Measurements from ENCODE around the gene PLN. TPM values are rescaled to one million over a fixed set of nuclear protein-coding genes. Genes with fewer than 3 reads are reported as not detected.

PLN gene
- total RNA-seq, 5 donors from 2014 or later (not counting 1 experiment from before 2014, with no cell fraction given): 0.13 to 0.23 TPM; not detected in 3

GRCh38 chr6:118588626-118589025 lies 40.5 kb downstream of the PLN start:
- no peaks in the 10 kb centered on the region for H3K9me3 ChIP-seq
- ChIA-PET POLR2A (interaction anchor here in 1 of 2 donors (0.6 kb wide), 2 partner anchors 8 to 26 kb away, joined by 3 to 4 read pairs; no protein-coding TSS in a partner anchor), CTCF (interaction anchor here in 1 of 2 donors (0.6 kb wide), 1 partner anchor 177 kb away, joined by 3 read pairs; no protein-coding TSS in a partner anchor)
- H3K27me3 ChIP-seq (replicated peaks in 1 of 2; ENCODE audit: control insufficient read depth in 2 of 2, extremely low read depth in 1 of 2, insufficient read depth in 2 of 2, low read length in 1 of 2): no peaks in the 10 kb centered on the region
- ATAC-seq (replicated peaks in 1 of 4): no peak
- DNase-seq: no peak
- no peaks in the 10 kb centered on the region for H3K9me3 Mint-ChIP-seq
- H3K27me3 Mint-ChIP-seq: no peaks in the 10 kb centered on the region
- WGBS (ENCODE audit: insufficient coverage): 100% methylated on average over 2 of the region's 5 CpGs
- no peak overlapping the region for H3K4me3 ChIP-seq (ENCODE audit: control insufficient read depth in 1 of 2, extremely low read depth in 1 of 2, low read length in 1 of 2)
- H3K27ac Mint-ChIP-seq: peak overlapping the region in 1 of 2 donors; percentile 56
- H3K36me3 ChIP-seq (ENCODE audit: control insufficient read depth in 2 of 2, extremely low read depth in 1 of 2, insufficient read depth in 1 of 2, low read length in 1 of 2): peaks cover 7 to 33% of the 10 kb centered on the region in 2 donors
- no peak overlapping the region for H3K27ac ChIP-seq (ENCODE audit: low read length)
- peaks cover 60 to 80% (median 61%) of the 10 kb centered on the region in 3 donors for H3K4me1 Mint-ChIP-seq
- peaks cover 38% of the 10 kb centered on the region for H3K36me3 Mint-ChIP-seq
- no peak overlapping the region for H3K4me3 Mint-ChIP-seq
- H3K4me1 ChIP-seq (ENCODE audit: control insufficient read depth in 1 of 2, extremely low read depth in 1 of 2, insufficient read depth in 2 of 2, low read length in 2 of 2): no peaks in the 10 kb centered on the region

- H3K36me3 Mint-ChIP-seq: peaks cover 42% of the 10 kb centered on the region
- Histone ChIP-seq H3K27ac (ENCODE audit: low read length) (no peak overlapping the region), H3K4me1 (ENCODE audit: control insufficient read depth in 1 of 2, extremely low read depth in 1 of 2, insufficient read depth in 2 of 2, low read length in 2 of 2) (no peaks in the 10 kb centered on the region), H3K4me3 (ENCODE audit: control insufficient read depth in 1 of 2, extremely low read depth in 1 of 2, low read length in 1 of 2) (no peak overlapping the region), H3K27me3 (replicated peaks in 1 of 2; ENCODE audit: control insufficient read depth in 2 of 2, extremely low read depth in 1 of 2, insufficient read depth in 2 of 2, low read length in 1 of 2) (no peaks in the 10 kb centered on the region), H3K36me3 (ENCODE audit: control insufficient read depth in 2 of 2, extremely low read depth in 1 of 2, insufficient read depth in 1 of 2, low read length in 1 of 2) (peaks cover 7 to 33% of the 10 kb centered on the region in 2 donors), H3K9me3 (no peaks in the 10 kb centered on the region)
- 100% methylated on average over 1 of the region's 4 CpGs for WGBS (ENCODE audit: insufficient coverage)
- peak overlapping the region; percentile 16 to 56 for H3K27ac Mint-ChIP-seq
- CTCF ChIA-PET: interaction anchor here in 1 of 2 donors (0.6 kb wide), 1 partner anchor 177 kb away, joined by 3 read pairs; no protein-coding TSS in a partner anchor
- no peak overlapping the region for H3K4me3 Mint-ChIP-seq
- H3K4me1 Mint-ChIP-seq: peaks cover 65 to 84% (median 66%) of the 10 kb centered on the region in 3 donors
- H3K9me3 Mint-ChIP-seq: no peaks in the 10 kb centered on the region
- POLR2A ChIA-PET: interaction anchor here in 1 of 2 donors (0.6 kb wide), 1 partner anchor 26 kb away, joined by 4 read pairs; no protein-coding TSS in a partner anchor
- ATAC-seq (replicated peaks in 1 of 4) (no peak), DNase-seq (no peak)
- no peaks in the 10 kb centered on the region for H3K27me3 Mint-ChIP-seq
Observed at GRCh38 chr6:118589186-118589585, 41.1 kb downstream of the PLN start.

- Mint-ChIP-seq H3K27ac (peak overlapping the region in 1 of 2 donors; percentile 12), H3K4me1 (peaks cover 66 to 84% (median 66%) of the 10 kb centered on the region in 3 donors)
- H3K27me3 ChIP-seq (replicated peaks in 1 of 2; ENCODE audit: control insufficient read depth in 2 of 2, extremely low read depth in 1 of 2, insufficient read depth in 2 of 2, low read length in 1 of 2): no peaks in the 10 kb centered on the region
Observed at GRCh38 chr6:118589649-118590365, 41.7 kb downstream of the PLN start.

GRCh38 chr6:118591897-118592296 lies 43.8 kb downstream of the PLN start:
- no peak for ATAC-seq (replicated peaks in 1 of 4)
- H3K36me3 ChIP-seq (ENCODE audit: control insufficient read depth in 2 of 2, extremely low read depth in 1 of 2, insufficient read depth in 1 of 2, low read length in 1 of 2): peaks cover 0 to 22% of the 10 kb centered on the region in 2 donors
- H3K27ac ChIP-seq (ENCODE audit: low read length): no peak overlapping the region
- CTCF ChIA-PET: interaction anchor here (0.6 to 1.2 kb wide), 3 partner anchors 9 to 26 kb away, joined by 3 to 7 read pairs (median 5); no protein-coding TSS in a partner anchor
- Mint-ChIP-seq H3K4me3 (no peak overlapping the region), H3K36me3 (peaks cover 35% of the 10 kb centered on the region), H3K27me3 (no peaks in the 10 kb centered on the region), H3K27ac (peak overlapping the region in 1 of 2 donors; percentile 13), H3K9me3 (no peaks in the 10 kb centered on the region), H3K4me1 (peaks cover 58 to 77% (median 63%) of the 10 kb centered on the region in 3 donors)
- no peaks in the 10 kb centered on the region for H3K4me1 ChIP-seq (ENCODE audit: control insufficient read depth in 1 of 2, extremely low read depth in 1 of 2, insufficient read depth in 2 of 2, low read length in 2 of 2)
- POLR2A ChIA-PET: interaction anchor here in 1 of 2 donors (1.2 kb wide), 1 partner anchor 14 kb away, joined by 3 read pairs; no protein-coding TSS in a partner anchor
- H3K4me3 ChIP-seq (ENCODE audit: control insufficient read depth in 1 of 2, extremely low read depth in 1 of 2, low read length in 1 of 2): no peak overlapping the region
- WGBS (ENCODE audit: insufficient coverage): no CpG with 5 or more reads among the region's 3 CpGs
- no peaks in the 10 kb centered on the region for H3K27me3 ChIP-seq (replicated peaks in 1 of 2; ENCODE audit: control insufficient read depth in 2 of 2, extremely low read depth in 1 of 2, insufficient read depth in 2 of 2, low read length in 1 of 2)
- H3K9me3 ChIP-seq: no peaks in the 10 kb centered on the region
- no peak for DNase-seq

More at GRCh38 chr6:118589649-118590365, 41.7 kb downstream of the PLN start:
- Mint-ChIP-seq H3K36me3 (peaks cover 43% of the 10 kb centered on the region), H3K27me3 (no peaks in the 10 kb centered on the region), H3K9me3 (no peaks in the 10 kb centered on the region), H3K4me3 (no peak overlapping the region)
- ATAC-seq (replicated peaks in 1 of 4) (no peak), DNase-seq (no peak)
- H3K27ac ChIP-seq (ENCODE audit: low read length): no peak overlapping the region
- no peaks in the 10 kb centered on the region for H3K9me3 ChIP-seq
- WGBS (ENCODE audit: insufficient coverage): 82% methylated on average over 6 of the region's 6 CpGs
- H3K4me1 ChIP-seq (ENCODE audit: control insufficient read depth in 1 of 2, extremely low read depth in 1 of 2, insufficient read depth in 2 of 2, low read length in 2 of 2): no peaks in the 10 kb centered on the region
- ChIA-PET CTCF (no interaction called here), POLR2A (interaction anchor here in 1 of 2 donors (0.6 kb wide), 1 partner anchor 903 kb away, joined by 3 read pairs; no protein-coding TSS in a partner anchor)
- no peak overlapping the region for H3K4me3 ChIP-seq (ENCODE audit: control insufficient read depth in 1 of 2, extremely low read depth in 1 of 2, low read length in 1 of 2)
- peaks cover 4 to 31% of the 10 kb centered on the region in 2 donors for H3K36me3 ChIP-seq (ENCODE audit: control insufficient read depth in 2 of 2, extremely low read depth in 1 of 2, insufficient read depth in 1 of 2, low read length in 1 of 2)

GRCh38 chr6:118594877-118595276 lies 46.8 kb downstream of the PLN start:
- Mint-ChIP-seq H3K36me3 (peaks cover 38% of the 10 kb centered on the region), H3K27ac (no peak overlapping the region), H3K4me1 (peaks cover 60 to 67% (median 62%) of the 10 kb centered on the region in 3 donors), H3K4me3 (no peak overlapping the region), H3K9me3 (no peaks in the 10 kb centered on the region), H3K27me3 (no peaks in the 10 kb centered on the region)
- no peak overlapping the region for H3K4me3 ChIP-seq (ENCODE audit: control insufficient read depth in 1 of 2, extremely low read depth in 1 of 2, low read length in 1 of 2)
- no peak overlapping the region for H3K27ac ChIP-seq (ENCODE audit: low read length)
- no peak for ATAC-seq (replicated peaks in 1 of 4)
- CTCF ChIA-PET: no interaction called here
- POLR2A ChIA-PET: interaction anchor here in 1 of 2 donors (0.6 kb wide), 2 partner anchors 18 to 162 kb away, joined by 3 to 9 read pairs; no protein-coding TSS in a partner anchor
- peaks cover 0 to 14% of the 10 kb centered on the region in 2 donors for H3K36me3 ChIP-seq (ENCODE audit: control insufficient read depth in 2 of 2, extremely low read depth in 1 of 2, insufficient read depth in 1 of 2, low read length in 1 of 2)
- H3K4me1 ChIP-seq (ENCODE audit: control insufficient read depth in 1 of 2, extremely low read depth in 1 of 2, insufficient read depth in 2 of 2, low read length in 2 of 2): no peaks in the 10 kb centered on the region
- WGBS (ENCODE audit: insufficient coverage): no CpG with 5 or more reads among the region's 1 CpG
- H3K27me3 ChIP-seq (replicated peaks in 1 of 2; ENCODE audit: control insufficient read depth in 2 of 2, extremely low read depth in 1 of 2, insufficient read depth in 2 of 2, low read length in 1 of 2): no peaks in the 10 kb centered on the region
- no peaks in the 10 kb centered on the region for H3K9me3 ChIP-seq
- DNase-seq: no peak

GRCh38 chr6:118596774-118597320 lies 48.8 kb downstream of the PLN start:
- H3K9me3 Mint-ChIP-seq: no peaks in the 10 kb centered on the region
- H3K27me3 ChIP-seq (replicated peaks in 1 of 2; ENCODE audit: control insufficient read depth in 2 of 2, extremely low read depth in 1 of 2, insufficient read depth in 2 of 2, low read length in 1 of 2): no peaks in the 10 kb centered on the region
- no peaks in the 10 kb centered on the region for H3K4me1 ChIP-seq (ENCODE audit: control insufficient read depth in 1 of 2, extremely low read depth in 1 of 2, insufficient read depth in 2 of 2, low read length in 2 of 2)
- H3K27ac ChIP-seq (ENCODE audit: low read length): no peak overlapping the region
- H3K9me3 ChIP-seq: no peaks in the 10 kb centered on the region
- H3K4me1 Mint-ChIP-seq: peaks cover 53 to 60% (median 58%) of the 10 kb centered on the region in 3 donors
- ChIA-PET POLR2A (interaction anchor here in 1 of 2 donors (0.9 kb wide), 1 partner anchor 13 kb away, joined by 4 read pairs; no protein-coding TSS in a partner anchor), CTCF (interaction anchor here in 1 of 2 donors (1.0 kb wide), 1 partner anchor 9 kb away, joined by 3 read pairs; no protein-coding TSS in a partner anchor)
- H3K27me3 Mint-ChIP-seq: no peaks in the 10 kb centered on the region
- DNase-seq (no peak), ATAC-seq (replicated peaks in 1 of 4) (no peak)
- H3K4me3 ChIP-seq (ENCODE audit: control insufficient read depth in 1 of 2, extremely low read depth in 1 of 2, low read length in 1 of 2): no peak overlapping the region
- H3K36me3 Mint-ChIP-seq: peaks cover 40% of the 10 kb centered on the region
- H3K27ac Mint-ChIP-seq: peak overlapping the region; percentile 42 to 59
- 65% methylated on average over 2 of the region's 5 CpGs for WGBS (ENCODE audit: insufficient coverage)
- H3K4me3 Mint-ChIP-seq: no peak overlapping the region
- peaks cover 0 to 5% of the 10 kb centered on the region in 2 donors for H3K36me3 ChIP-seq (ENCODE audit: control insufficient read depth in 2 of 2, extremely low read depth in 1 of 2, insufficient read depth in 1 of 2, low read length in 1 of 2)

All from T-cell (primary cell).